ENCODE results near the gene MPPED1.

The MPPED1 gene

GRCh38 chr22:43411869-43412807 lies at the start of gene MPPED1:
Gene MPPED1, plus strand, starts transcription at chr22:43412014. Its CDS starts 12,972 bp downstream, at chr22:43424986.
- no peak for DNase-seq
- TF ChIP-seq CTCF (IDR thresholded peaks at IDR 0.05; ENCODE audit: low read depth, low read length), result no peak
- no peaks in the 10 kb centered on the region for H3K27me3 ChIP-seq (ENCODE audit: insufficient read depth, low read depth, severe bottlenecking)
- H3K4me3 ChIP-seq (ENCODE audit: low read depth, low read length), result peak within 1 kb of the TSS; percentile 31
- no peaks in the 10 kb centered on the region for H3K36me3 ChIP-seq
- no peak within 1 kb of the TSS for H3K27ac ChIP-seq
- H3K9me3 ChIP-seq (ENCODE audit: severe bottlenecking), result no peaks in the 10 kb centered on the region

GRCh38 chr22:43363315-43364168 lies 48.3 kb upstream of the MPPED1 start:
- H3K4me3 ChIP-seq (ENCODE audit: low read depth, low read length), result no peak overlapping the region
- no peaks in the 10 kb centered on the region for H3K36me3 ChIP-seq
- TF ChIP-seq CTCF (IDR thresholded peaks at IDR 0.05; ENCODE audit: low read depth, low read length), result no peak
- H3K27me3 ChIP-seq (ENCODE audit: insufficient read depth, low read depth, severe bottlenecking), result no peaks in the 10 kb centered on the region
- no peaks in the 10 kb centered on the region for H3K9me3 ChIP-seq (ENCODE audit: severe bottlenecking)
- DNase-seq, result no peak
- H3K27ac ChIP-seq, result no peak overlapping the region

GRCh38 chr22:43364169-43364435 lies 47.7 kb upstream of the MPPED1 start:
- Histone ChIP-seq H3K27ac (no peak overlapping the region), H3K9me3 (ENCODE audit: severe bottlenecking) (no peaks in the 10 kb centered on the region), H3K4me3 (ENCODE audit: low read depth, low read length) (no peak overlapping the region), H3K36me3 (no peaks in the 10 kb centered on the region), H3K27me3 (ENCODE audit: insufficient read depth, low read depth, severe bottlenecking) (no peaks in the 10 kb centered on the region)
- no peak for DNase-seq
- TF ChIP-seq CTCF (IDR thresholded peaks at IDR 0.05; ENCODE audit: low read depth, low read length), result no peak

- no peak for TF ChIP-seq CTCF (IDR thresholded peaks at IDR 0.05; ENCODE audit: low read depth, low read length)
- Histone ChIP-seq H3K27me3 (ENCODE audit: insufficient read depth, low read depth, severe bottlenecking) (no peaks in the 10 kb centered on the region), H3K27ac (no peak overlapping the region), H3K4me3 (ENCODE audit: low read depth, low read length) (no peak overlapping the region), H3K9me3 (ENCODE audit: severe bottlenecking) (no peaks in the 10 kb centered on the region), H3K36me3 (no peaks in the 10 kb centered on the region)
- no peak for DNase-seq
Observed at GRCh38 chr22:43365715-43366440, 45.9 kb upstream of the MPPED1 start.

- H3K9me3 ChIP-seq (ENCODE audit: severe bottlenecking), result peaks cover 5% of the 10 kb centered on the region
- no peaks in the 10 kb centered on the region for H3K27me3 ChIP-seq (ENCODE audit: insufficient read depth, low read depth, severe bottlenecking)
- no peak for DNase-seq
- H3K4me3 ChIP-seq (ENCODE audit: low read depth, low read length), result no peak overlapping the region
- H3K27ac ChIP-seq, result no peak overlapping the region
- no peak for TF ChIP-seq CTCF (IDR thresholded peaks at IDR 0.05; ENCODE audit: low read depth, low read length)
- H3K36me3 ChIP-seq, result no peaks in the 10 kb centered on the region
Observed at GRCh38 chr22:43370036-43370435, 41.8 kb upstream of the MPPED1 start.

Data from WERI-Rb-1 (cell line).